Measurements from ENCODE around the gene TRPM7.
A peak's percentile ranks its signal among the peaks of the same experiment; 100 is the strongest.
"Not testable (repeated sequence)": the region's sequence is repeated elsewhere in the genome, so short reads cannot be mapped to it uniquely, and the experiment has no call there.

Gene TRPM7

DNA sequence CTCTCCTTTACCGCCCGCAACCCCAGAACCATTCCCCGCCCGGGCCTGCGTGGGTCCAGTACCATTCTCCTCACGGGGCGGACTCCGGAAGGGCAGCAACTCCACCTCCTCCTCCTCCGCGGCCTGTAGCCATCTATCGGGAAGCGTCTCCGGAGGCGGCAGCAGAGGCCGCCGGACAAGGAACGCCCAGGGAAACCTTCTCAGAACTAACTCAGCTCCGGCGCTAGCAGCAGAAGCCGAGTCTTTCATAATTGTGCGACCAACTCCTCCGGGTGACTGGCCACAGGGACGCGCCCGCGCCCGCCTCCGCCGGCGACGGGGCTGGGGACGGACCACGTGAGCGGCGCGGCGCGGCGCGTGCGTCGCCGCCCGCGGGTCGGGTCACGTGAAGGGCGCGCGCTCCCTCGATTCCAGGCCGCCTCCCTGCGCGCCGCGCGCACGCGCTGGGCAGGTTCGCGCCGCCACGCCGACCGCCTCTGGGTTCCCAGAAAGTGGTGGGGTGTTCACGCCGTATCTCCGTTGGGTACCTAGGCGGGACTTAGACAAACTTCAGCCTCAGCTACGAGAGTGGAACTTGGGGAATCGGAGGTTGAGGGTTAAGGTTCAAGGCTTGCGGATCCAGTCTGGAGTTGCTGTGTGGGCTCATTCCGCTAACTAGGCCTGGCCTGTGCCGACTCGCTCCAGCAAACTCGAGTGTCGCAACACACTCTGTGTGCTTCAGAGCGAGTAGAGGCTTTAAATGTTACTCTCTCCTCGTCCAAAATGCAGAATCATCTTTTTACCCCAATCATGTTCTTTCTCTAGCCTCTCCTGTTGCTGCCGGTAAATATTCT is at the start of gene TRPM7:
TRPM7 (minus strand) TSS at position 329 of the 833 bp plus-strand sequence; CDS start at position 65, 264 bp downstream.
- H3K27ac Mint-ChIP-seq: peak within 1 kb of the TSS; percentile 99
- DNase-seq: peak; percentile 90
- H3K4me1 Mint-ChIP-seq: peaks cover 56% of the 10 kb centered on the region
- peak within 1 kb of the TSS; percentile 99 for H3K4me3 Mint-ChIP-seq
- CTCF ChIA-PET: interaction anchor here (1.2 kb wide), 1 partner anchor 201 kb away, joined by 3 read pairs; no protein-coding TSS in a partner anchor
- H3K27me3 Mint-ChIP-seq: no peaks in the 10 kb centered on the region
- H3K36me3 Mint-ChIP-seq: peaks cover 19% of the 10 kb centered on the region
- no peaks in the 10 kb centered on the region for H3K9me3 Mint-ChIP-seq

- no peak for DNase-seq
- CTCF ChIA-PET: no interaction called here
- Mint-ChIP-seq H3K4me3 (no peak overlapping the region), H3K4me1 (no peaks in the 10 kb centered on the region), H3K27me3 (no peaks in the 10 kb centered on the region), H3K9me3 (no peaks in the 10 kb centered on the region), H3K36me3 (peaks cover 39% of the 10 kb centered on the region), H3K27ac (no peak overlapping the region)
These were observed 48.6 kb upstream of the TRPM7 start for GRCh38 chr15:50735156-50735555.

- Mint-ChIP-seq H3K36me3 (peaks cover 30% of the 10 kb centered on the region), H3K9me3 (no peaks in the 10 kb centered on the region)
- CTCF ChIA-PET: interaction anchor here (0.9 kb wide), 1 partner anchor 18 kb away, joined by 3 read pairs; no protein-coding TSS in a partner anchor
These were observed 39.7 kb upstream of the TRPM7 start for GRCh38 chr15:50726315-50726714.

GRCh38 chr15:50718700-50719125 is 32.1 kb upstream of the TRPM7 start:
- CTCF ChIA-PET: no interaction called here
- H3K36me3 Mint-ChIP-seq: peaks cover 21% of the 10 kb centered on the region
- no peak overlapping the region for H3K4me3 Mint-ChIP-seq
- H3K27me3 Mint-ChIP-seq: no peaks in the 10 kb centered on the region
- H3K27ac Mint-ChIP-seq: no peak overlapping the region
- peaks cover under 1% of the 10 kb centered on the region for H3K4me1 Mint-ChIP-seq
- DNase-seq: no peak
- H3K9me3 Mint-ChIP-seq: no peaks in the 10 kb centered on the region

More at GRCh38 chr15:50726315-50726714, 39.7 kb upstream of the TRPM7 start:
- Mint-ChIP-seq H3K27me3 (no peaks in the 10 kb centered on the region), H3K4me3 (no peak overlapping the region), H3K4me1 (no peaks in the 10 kb centered on the region), H3K27ac (no peak overlapping the region)
- no peak for DNase-seq

DNA sequence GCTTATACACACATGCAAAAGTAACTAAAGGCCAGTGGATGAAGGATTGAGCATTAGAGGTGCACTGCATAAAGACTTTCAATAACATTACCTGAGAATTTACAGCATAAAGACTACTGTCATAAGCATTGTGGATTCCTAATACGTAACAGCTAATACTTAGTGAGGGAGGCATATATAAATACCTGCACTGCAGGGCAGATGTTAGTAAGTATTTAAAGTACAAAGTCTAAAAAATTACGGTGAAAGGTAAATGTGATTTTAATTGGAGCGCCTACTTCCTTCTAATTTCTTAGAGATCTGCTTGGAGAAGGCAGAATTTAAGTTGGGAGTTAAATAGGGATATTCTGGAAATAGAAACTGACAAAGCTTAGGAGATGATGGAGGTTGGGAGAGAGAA is 25.4 kb upstream of the TRPM7 start:
- Mint-ChIP-seq H3K4me3 (no peak overlapping the region), H3K27me3 (no peaks in the 10 kb centered on the region), H3K4me1 (peaks cover 7% of the 10 kb centered on the region), H3K36me3 (peaks cover 14% of the 10 kb centered on the region), H3K9me3 (no peaks in the 10 kb centered on the region), H3K27ac (no peak overlapping the region)
- CTCF ChIA-PET: interaction anchor here (0.5 kb wide), 1 partner anchor 43 kb away, joined by 3 read pairs; no protein-coding TSS in a partner anchor
- DNase-seq: no peak

DNA sequence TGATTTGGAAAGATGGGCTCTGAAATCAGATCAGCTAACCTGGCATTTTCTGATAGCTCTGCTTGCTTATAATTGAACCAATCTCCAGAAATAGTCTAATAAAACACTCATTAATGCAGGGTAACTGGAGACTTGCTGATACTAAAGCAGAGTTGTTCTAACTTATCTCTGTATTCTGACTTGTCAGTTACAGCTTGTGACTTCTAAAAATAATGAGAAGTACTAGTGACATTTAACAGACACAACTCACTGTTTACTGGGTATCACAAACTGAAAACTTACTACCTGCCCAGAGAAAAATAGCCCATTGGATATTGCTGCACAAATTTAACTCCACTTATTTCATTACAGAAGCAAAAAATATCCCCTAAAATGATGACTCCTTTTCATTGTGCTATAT is 24.0 kb upstream of the TRPM7 start:
- CTCF ChIA-PET: no interaction called here
- H3K4me1 Mint-ChIP-seq: peaks cover 7% of the 10 kb centered on the region
- DNase-seq: no peak
- H3K27me3 Mint-ChIP-seq: no peaks in the 10 kb centered on the region
- peaks cover 18% of the 10 kb centered on the region for H3K36me3 Mint-ChIP-seq
- H3K9me3 Mint-ChIP-seq: no peaks in the 10 kb centered on the region
- no peak overlapping the region for H3K4me3 Mint-ChIP-seq
- H3K27ac Mint-ChIP-seq: no peak overlapping the region

DNA sequence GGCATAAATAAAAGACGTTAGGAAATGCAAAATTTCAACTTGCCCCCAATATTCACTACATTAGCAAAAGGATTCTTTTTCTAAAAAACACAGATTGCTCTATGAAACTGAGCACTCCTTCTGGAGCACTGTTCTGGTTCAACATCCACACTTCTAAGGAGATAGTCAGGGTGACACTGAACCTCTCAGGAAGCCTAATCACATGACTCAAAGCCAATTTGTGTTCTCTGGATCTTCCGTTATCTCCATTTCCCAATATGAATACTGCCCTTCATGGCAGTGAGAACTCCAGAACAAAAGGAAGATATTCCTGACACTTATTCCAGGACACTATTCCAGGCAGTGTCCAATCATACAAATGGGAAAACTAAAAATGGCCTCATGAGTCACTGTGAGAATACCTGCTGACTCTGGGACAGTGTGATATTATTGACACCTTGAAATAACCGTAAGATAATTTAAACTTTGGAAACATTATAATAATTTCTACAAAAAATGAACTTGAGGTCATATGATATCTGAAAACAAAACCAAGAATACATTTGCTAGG is 21.4 kb upstream of the TRPM7 start:
- H3K4me1 Mint-ChIP-seq: peaks cover 3% of the 10 kb centered on the region
- H3K27ac Mint-ChIP-seq: no peak overlapping the region
- H3K27me3 Mint-ChIP-seq: no peaks in the 10 kb centered on the region
- no peaks in the 10 kb centered on the region for H3K9me3 Mint-ChIP-seq
- no peak for DNase-seq
- CTCF ChIA-PET: no interaction called here
- no peak overlapping the region for H3K4me3 Mint-ChIP-seq
- peaks cover 15% of the 10 kb centered on the region for H3K36me3 Mint-ChIP-seq

GRCh38 chr15:50702762-50703334 is 16.3 kb upstream of the TRPM7 start:
- Mint-ChIP-seq H3K4me1 (no peaks in the 10 kb centered on the region), H3K4me3 (no peak overlapping the region), H3K27me3 (no peaks in the 10 kb centered on the region), H3K27ac (no peak overlapping the region), H3K36me3 (peaks cover 13% of the 10 kb centered on the region), H3K9me3 (no peaks in the 10 kb centered on the region)
- no peak for DNase-seq
- CTCF ChIA-PET: no interaction called here

DNA sequence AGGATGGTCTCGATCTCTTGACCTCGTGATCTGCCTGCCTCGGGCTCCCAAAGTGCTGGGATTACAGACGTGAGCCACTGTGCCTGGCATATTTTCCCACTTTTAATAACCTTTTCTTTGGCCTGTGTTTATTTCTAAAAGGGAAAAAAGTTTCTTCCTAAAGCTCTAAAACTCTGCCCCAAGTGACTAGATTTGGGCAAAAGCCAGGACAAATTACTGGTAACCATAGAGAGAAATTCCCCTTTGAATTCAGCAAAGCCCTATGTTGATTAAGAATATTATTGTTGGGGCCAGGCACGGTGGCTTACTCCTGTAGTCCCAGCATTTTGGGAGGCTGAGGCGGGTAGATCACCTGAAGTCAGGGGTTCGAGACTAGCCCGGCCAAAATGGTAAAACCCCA is 11.5 kb upstream of the TRPM7 start:
- Mint-ChIP-seq H3K27me3 (no peaks in the 10 kb centered on the region), H3K36me3 (peaks cover 5% of the 10 kb centered on the region), H3K9me3 (no peaks in the 10 kb centered on the region), H3K27ac (no peak overlapping the region), H3K4me3 (no peak overlapping the region), H3K4me1 (no peaks in the 10 kb centered on the region)
- CTCF ChIA-PET: no interaction called here
- no peak for DNase-seq

- Mint-ChIP-seq H3K36me3 (peaks cover 5% of the 10 kb centered on the region), H3K4me3 (no peak overlapping the region), H3K27me3 (no peaks in the 10 kb centered on the region), H3K9me3 (no peaks in the 10 kb centered on the region), H3K4me1 (no peaks in the 10 kb centered on the region), H3K27ac (no peak overlapping the region)
- DNase-seq: no peak
- CTCF ChIA-PET: no interaction called here
These were observed 10.7 kb upstream of the TRPM7 start for GRCh38 chr15:50697109-50697797.

DNA sequence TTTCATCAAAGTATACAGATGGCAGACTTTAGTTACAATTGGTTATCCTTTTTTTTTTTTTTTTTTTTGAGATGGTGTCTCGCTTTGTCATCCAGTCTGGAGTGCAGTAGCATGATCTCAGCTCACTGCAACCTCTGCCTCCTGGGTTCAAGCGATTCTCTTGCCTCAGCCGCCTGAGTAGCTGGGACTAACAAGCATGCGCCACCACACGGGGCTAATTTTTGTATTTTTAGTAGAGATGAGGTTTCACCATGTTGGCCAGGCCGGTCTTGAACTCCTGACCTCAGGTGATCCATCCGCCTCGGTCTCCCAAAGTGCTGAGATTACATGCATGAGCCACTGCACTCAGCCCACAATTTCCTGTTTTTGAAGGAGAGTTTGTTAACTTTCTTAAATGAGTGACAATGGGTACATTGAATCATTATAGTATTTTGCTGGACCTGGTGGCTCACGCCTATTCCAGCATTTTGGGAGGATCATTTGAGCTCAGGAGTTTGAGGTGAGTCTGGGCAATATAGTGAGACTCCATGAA is 8.1 kb upstream of the TRPM7 start:
- H3K4me1 Mint-ChIP-seq, H3K36me3 Mint-ChIP-seq, H3K9me3 Mint-ChIP-seq, DNase-seq, CTCF ChIA-PET, H3K4me3 Mint-ChIP-seq, H3K27ac Mint-ChIP-seq, H3K27me3 Mint-ChIP-seq: not testable (repeated sequence)

GRCh38 chr15:50687302-50687902 is 805 bp upstream of the TRPM7 start:
- Mint-ChIP-seq H3K27me3 (no peaks in the 10 kb centered on the region), H3K27ac (peak overlapping the region; percentile 99), H3K36me3 (peaks cover 17% of the 10 kb centered on the region), H3K9me3 (no peaks in the 10 kb centered on the region), H3K4me1 (peaks cover 53% of the 10 kb centered on the region), H3K4me3 (peak overlapping the region; percentile 99)
- no peak for DNase-seq
- CTCF ChIA-PET: no interaction called here

DNA sequence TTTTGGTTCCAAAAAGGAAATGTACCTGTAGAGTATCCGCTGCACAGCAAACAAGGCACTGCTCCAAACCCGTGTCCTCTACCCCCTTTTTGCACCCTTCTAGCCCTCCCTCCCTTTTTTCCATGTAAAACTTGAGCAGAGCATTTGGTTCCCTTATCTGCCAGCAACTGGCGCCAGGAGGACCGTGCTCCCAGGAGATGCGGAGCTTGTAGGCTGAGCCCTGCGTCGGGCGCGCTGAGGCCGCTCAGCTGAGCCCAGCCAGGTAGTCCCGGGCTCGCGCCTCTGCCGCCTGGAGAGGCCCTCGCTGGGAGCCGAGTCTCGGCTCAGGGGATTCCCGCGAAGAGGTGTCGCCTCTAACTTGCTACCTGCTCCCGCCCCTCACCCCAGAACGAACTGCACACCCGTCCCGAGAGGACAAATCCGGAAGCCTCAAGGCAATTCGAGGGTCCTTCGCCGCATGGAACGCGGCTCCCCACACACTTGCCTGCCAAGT is 575 bp downstream of the TRPM7 start:
- peaks cover 62% of the 10 kb centered on the region for H3K4me1 Mint-ChIP-seq
- no peaks in the 10 kb centered on the region for H3K9me3 Mint-ChIP-seq
- peak overlapping the region; percentile 99 for H3K4me3 Mint-ChIP-seq
- CTCF ChIA-PET: interaction anchor here (1.2 kb wide), 1 partner anchor 202 kb away, joined by 3 read pairs; no protein-coding TSS in a partner anchor
- H3K27ac Mint-ChIP-seq: peak overlapping the region; percentile 99
- peaks cover 23% of the 10 kb centered on the region for H3K36me3 Mint-ChIP-seq
- DNase-seq: peak; percentile 76
- no peaks in the 10 kb centered on the region for H3K27me3 Mint-ChIP-seq
